GM12873 (cell line): ENCODE results near the gene ATP6AP2.
A peak's percentile ranks its signal among the peaks of the same experiment; 100 is the strongest.

Experiments
- TF ChIP-seq, protein P1 (sequence below): IDR thresholded peaks from 2 replicates; pipeline ENCODE4 v1.5.1; 2012; ENCODE audit warnings: low read depth, mild to moderate bottlenecking, moderate library complexity, low read length, control low read depth; ENCODE audit not compliant: insufficient read depth; ENCODE audit errors: missing control alignments

The ATP6AP2 gene

DNA sequence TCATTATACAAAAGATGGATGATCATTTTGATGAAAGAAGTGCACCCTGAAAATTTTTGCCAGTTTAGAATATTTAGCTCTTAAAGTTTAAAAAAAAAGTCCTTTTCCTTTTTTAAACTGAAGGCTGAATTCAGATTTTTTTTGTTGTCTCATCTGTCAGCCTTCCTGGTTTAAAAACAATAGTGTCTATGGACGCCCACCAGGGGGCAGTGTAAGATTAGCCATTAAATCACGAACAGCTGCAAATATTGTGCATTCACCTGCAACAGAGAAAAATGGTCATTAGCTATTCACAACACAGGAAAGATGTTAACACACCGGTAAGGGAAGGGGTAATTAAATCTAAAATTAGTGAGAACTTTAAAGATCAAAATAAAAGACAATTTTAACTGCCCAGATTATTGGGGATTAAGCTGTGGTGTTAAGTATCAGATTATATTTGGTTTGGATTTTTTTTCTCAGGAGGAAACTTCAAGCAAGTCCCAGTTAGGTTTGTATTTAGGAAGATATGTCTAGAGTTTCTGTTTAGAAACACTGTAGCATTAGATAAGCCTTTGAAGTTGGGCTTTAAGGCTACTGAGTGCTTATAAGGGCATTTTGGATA, 71.0 kb downstream of the ATP6AP2 start:
- TF ChIP-seq, protein P1, sequence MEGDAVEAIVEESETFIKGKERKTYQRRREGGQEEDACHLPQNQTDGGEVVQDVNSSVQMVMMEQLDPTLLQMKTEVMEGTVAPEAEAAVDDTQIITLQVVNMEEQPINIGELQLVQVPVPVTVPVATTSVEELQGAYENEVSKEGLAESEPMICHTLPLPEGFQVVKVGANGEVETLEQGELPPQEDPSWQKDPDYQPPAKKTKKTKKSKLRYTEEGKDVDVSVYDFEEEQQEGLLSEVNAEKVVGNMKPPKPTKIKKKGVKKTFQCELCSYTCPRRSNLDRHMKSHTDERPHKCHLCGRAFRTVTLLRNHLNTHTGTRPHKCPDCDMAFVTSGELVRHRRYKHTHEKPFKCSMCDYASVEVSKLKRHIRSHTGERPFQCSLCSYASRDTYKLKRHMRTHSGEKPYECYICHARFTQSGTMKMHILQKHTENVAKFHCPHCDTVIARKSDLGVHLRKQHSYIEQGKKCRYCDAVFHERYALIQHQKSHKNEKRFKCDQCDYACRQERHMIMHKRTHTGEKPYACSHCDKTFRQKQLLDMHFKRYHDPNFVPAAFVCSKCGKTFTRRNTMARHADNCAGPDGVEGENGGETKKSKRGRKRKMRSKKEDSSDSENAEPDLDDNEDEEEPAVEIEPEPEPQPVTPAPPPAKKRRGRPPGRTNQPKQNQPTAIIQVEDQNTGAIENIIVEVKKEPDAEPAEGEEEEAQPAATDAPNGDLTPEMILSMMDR = peak; percentile 60

DNA sequence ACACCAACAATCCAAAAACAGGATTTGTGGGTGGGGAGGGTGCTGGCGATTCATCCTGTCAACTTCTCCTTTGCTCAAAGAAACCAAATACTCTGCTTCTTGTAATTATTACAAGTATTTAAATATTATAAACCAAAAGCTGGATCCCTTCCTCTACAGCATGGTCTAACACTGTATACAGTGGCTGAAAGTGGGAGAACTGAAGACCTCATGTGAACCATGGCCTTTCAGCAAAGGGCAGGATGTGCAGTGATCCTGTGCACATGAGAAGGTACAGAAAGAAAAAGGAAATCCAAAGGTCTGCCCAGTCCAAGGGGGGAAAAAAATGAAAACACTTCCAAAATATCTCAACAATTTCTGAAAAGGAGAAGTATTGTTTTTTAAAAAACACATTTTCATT, 71.9 kb downstream of the ATP6AP2 start:
- TF ChIP-seq, protein P1 = no peak

DNA sequence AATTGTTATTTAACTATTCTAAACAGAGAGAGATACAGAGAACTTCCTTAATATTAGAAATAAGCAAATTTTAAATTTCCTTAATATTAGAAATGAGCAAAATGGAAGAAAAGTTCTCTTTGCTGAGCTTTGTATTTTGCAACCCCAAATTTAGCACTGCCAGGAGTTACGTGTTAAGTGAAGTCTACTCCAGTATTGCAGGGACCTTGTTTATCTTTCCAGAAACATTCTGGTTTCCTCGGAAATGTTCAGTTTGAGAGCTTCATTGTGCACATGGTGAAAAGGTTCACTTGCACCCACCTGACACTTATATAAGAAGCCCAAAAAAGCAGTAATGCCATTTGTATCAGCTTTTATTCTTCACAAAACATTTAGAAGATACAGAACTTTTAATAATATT, 72.8 kb downstream of the ATP6AP2 start:
- TF ChIP-seq, protein P1 = no peak
